ENCODE data around the gene HOXA10. TPM values are rescaled to one million over a fixed set of nuclear protein-coding genes. Genes with fewer than 3 reads are reported as not detected.
A peak's percentile ranks its signal among the peaks of the same experiment; 100 is the strongest.

The HOXA10 gene
- total RNA-seq, 1 experiment from 2014 or later, result 3.9 TPM

- Mint-ChIP-seq H3K36me3 (ENCODE audit: insufficient read depth, unreplicated experiment) (peaks cover 31% of the 10 kb centered on the region), H3K27me3 (ENCODE audit: insufficient read depth, unreplicated experiment) (no peaks in the 10 kb centered on the region), H3K9me3 (ENCODE audit: unreplicated experiment) (no peaks in the 10 kb centered on the region), H3K4me3 (ENCODE audit: unreplicated experiment) (peak overlapping the region; percentile 94), H3K27ac (ENCODE audit: low read depth, unreplicated experiment) (peak overlapping the region; percentile 98), H3K4me1 (ENCODE audit: insufficient read depth, unreplicated experiment) (peaks cover 15% of the 10 kb centered on the region)
- CTCF ChIA-PET, result interaction anchor here (1.0 to 4.2 kb wide), 8 partner anchors 11 to 266 kb away, joined by 3 to 19 read pairs (median 5); no protein-coding TSS in a partner anchor
- TF ChIP-seq CTCF (IDR thresholded peaks at IDR 0.05; ENCODE audit: unreplicated experiment), result no peak
- intact Hi-C loops (cut with micrococcal nuclease), result no loop called here
- POLR2A ChIA-PET, result interaction anchor here (0.6 to 15.3 kb wide), 15 partner anchors 8 to 272 kb away, joined by 3 to 485 read pairs (median 12); partner anchors contain the start of genes HOXA1, HOXA5, HOXA9 and SKAP2
- BruUV-seq (replicated peaks), result TSS peak; percentile 54
- DNase-seq (ENCODE audit: unreplicated experiment), result peak; percentile 33
Measured at GRCh38 chr7:27122077-27122910, 51.8 kb downstream of the HOXA10 start.

- intact Hi-C loops (cut with micrococcal nuclease), result no loop called here
- H3K27ac Mint-ChIP-seq (ENCODE audit: low read depth, unreplicated experiment), result peak overlapping the region; percentile 98
- no peak for TF ChIP-seq CTCF (IDR thresholded peaks at IDR 0.05; ENCODE audit: unreplicated experiment)
- CTCF ChIA-PET, result interaction anchor here (1.0 to 4.2 kb wide), 8 partner anchors 11 to 268 kb away, joined by 3 to 19 read pairs (median 5); no protein-coding TSS in a partner anchor
- peaks cover 15% of the 10 kb centered on the region for H3K4me1 Mint-ChIP-seq (ENCODE audit: insufficient read depth, unreplicated experiment)
- POLR2A ChIA-PET, result interaction anchor here (0.7 to 15.3 kb wide), 11 partner anchors 9 to 271 kb away, joined by 3 to 485 read pairs (median 30); partner anchors contain the start of genes HOXA1, HOXA5, HOXA9 and SKAP2
- H3K36me3 Mint-ChIP-seq (ENCODE audit: insufficient read depth, unreplicated experiment), result peaks cover 31% of the 10 kb centered on the region
- no peaks in the 10 kb centered on the region for H3K27me3 Mint-ChIP-seq (ENCODE audit: insufficient read depth, unreplicated experiment)
- no peak for DNase-seq (ENCODE audit: unreplicated experiment)
- H3K4me3 Mint-ChIP-seq (ENCODE audit: unreplicated experiment), result peak overlapping the region; percentile 94
- BruUV-seq (replicated peaks), result no TSS peak
- H3K9me3 Mint-ChIP-seq (ENCODE audit: unreplicated experiment), result no peaks in the 10 kb centered on the region
Measured at GRCh38 chr7:27121684-27122076, 52.4 kb downstream of the HOXA10 start.

Small RNAs within 50 kb of the gene (microRNA-seq; reads per million reads assigned to microRNA genes)
- 1,599 reads per million, percentile 89 among the genes with 10 or more reads in this experiment for gene MIR196B

Other genes with a start within 250 kb of the HOXA10 start
- 5.6 and 7.1 TPM in 2 replicates for gene HOXA1, start 78.3 kb downstream of the HOXA10 start, total RNA-seq (2022)
- 1.2 and 1.4 TPM in 2 replicates for gene HOXA2, start 71.6 kb downstream of the HOXA10 start, total RNA-seq (2022)
- gene HOXA4, start 43.6 kb downstream of the HOXA10 start, total RNA-seq (2022), result 2.6 and 3.7 TPM in 2 replicates
- gene HOXA5, start 30.6 kb downstream of the HOXA10 start, total RNA-seq (2022), result 7.4 and 8.8 TPM in 2 replicates
- 0.96 and 2.0 TPM in 2 replicates for gene HOXA6, start 26.5 kb downstream of the HOXA10 start, total RNA-seq (2022)
- 8.2 and 14.0 TPM in 2 replicates for gene HOXA3, start 21.7 kb downstream of the HOXA10 start, total RNA-seq (2022)
- gene HOXA7, start 17.6 kb downstream of the HOXA10 start, total RNA-seq (2022), result 0.29 and 0.44 TPM in 2 replicates
- 6.9 and 7.6 TPM in 2 replicates for gene HOXA9, start 8.8 kb downstream of the HOXA10 start, total RNA-seq (2022)
- 0.29 and 0.84 TPM in 2 replicates for gene HOXA11, start 10.9 kb upstream of the HOXA10 start, total RNA-seq (2022)
- gene HOXA13, start 25.8 kb upstream of the HOXA10 start, total RNA-seq (2022), result not detected in 2 replicates
- gene EVX1, start 68.5 kb upstream of the HOXA10 start, total RNA-seq (2022), result not detected in 2 replicates